AG04449 (cell line): ENCODE measurements around the gene GNPNAT1.
A peak's percentile ranks its signal among the peaks of the same experiment; 100 is the strongest.

Experiments
- CTCF ChIA-PET: fragments of 350-600 bp; formaldehyde crosslinking; extraction: SDS; loops from one replicate; lab custom pipeline; 2021; ENCODE audit warnings: antibody characterized with exemption; lab: Yijun Ruan, JAX
- POLR2A ChIA-PET: fragments of 400-600, 350-600 bp; formaldehyde crosslinking; extraction: SDS; loops from one replicate; lab custom pipeline; 2020; ENCODE audit warnings: antibody characterized with exemption, inconsistent platforms; lab: Yijun Ruan, JAX
- DNase-seq: peaks from one replicate; pipeline ENCODE4 v3.0.0-alpha.2; 2010; ENCODE audit warnings: low read depth, low spot score
- H3K4me3 ChIP-seq: 2 replicates; pipeline ENCODE4 v1.5.1; 2011; ENCODE audit warnings: low read depth, mild to moderate bottlenecking, control low read depth, low read length
- CTCF ChIP-seq: IDR thresholded peaks from one replicate; pipeline ENCODE4 v1.5.1; 2011; ENCODE audit warnings: mild to moderate bottlenecking, moderate library complexity, low read length, control low read depth, inconsistent platforms; ENCODE audit not compliant: insufficient read depth; ENCODE audit errors: missing control alignments

The GNPNAT1 gene

GRCh38 chr14:52791223-52792096 is at the start of gene GNPNAT1:
TSS of gene GNPNAT1 (minus strand) at chr14:52791607. CDS start at chr14:52784650, 6,957 bp downstream.
- peak; percentile 37 for DNase-seq
- TF ChIP-seq CTCF, result no peak
- ChIA-PET CTCF (interaction anchor here (1.4 kb wide), 1 partner anchor 10 kb away, joined by 3 read pairs; no protein-coding TSS in a partner anchor), POLR2A (interaction anchor here (0.8 to 1.1 kb wide), 3 partner anchors 10 to 362 kb away, joined by 4 to 6 read pairs (median 4); partner anchors contain the start of gene DDHD1)
- H3K4me3 ChIP-seq, result peak within 1 kb of the TSS; percentile 78

GRCh38 chr14:52840877-52841276 is 49.5 kb upstream of the GNPNAT1 start:
- ChIA-PET POLR2A (no interaction called here), CTCF (no interaction called here)
- DNase-seq, result no peak
- no peak overlapping the region for H3K4me3 ChIP-seq
- no peak for TF ChIP-seq CTCF

- TF ChIP-seq CTCF, result no peak
- POLR2A ChIA-PET, result no interaction called here
- CTCF ChIA-PET, result no interaction called here
- H3K4me3 ChIP-seq, result no peak overlapping the region
- DNase-seq, result no peak
Measured at GRCh38 chr14:52837451-52837850, 46.0 kb upstream of the GNPNAT1 start.

GRCh38 chr14:52836063-52836462 is 44.7 kb upstream of the GNPNAT1 start:
- ChIA-PET POLR2A (interaction anchor here (0.9 kb wide), 1 partner anchor 117 kb away, joined by 3 read pairs; no protein-coding TSS in a partner anchor), CTCF (interaction anchor here (1.2 kb wide), 1 partner anchor 11 kb away, joined by 4 read pairs; no protein-coding TSS in a partner anchor)
- TF ChIP-seq CTCF, result no peak
- DNase-seq, result no peak
- no peak overlapping the region for H3K4me3 ChIP-seq

GRCh38 chr14:52835122-52835903 is 43.9 kb upstream of the GNPNAT1 start:
- ChIA-PET CTCF (interaction anchor here (1.2 kb wide), 1 partner anchor 11 kb away, joined by 4 read pairs; no protein-coding TSS in a partner anchor), POLR2A (interaction anchor here (0.9 kb wide), 1 partner anchor 117 kb away, joined by 3 read pairs; no protein-coding TSS in a partner anchor)
- no peak overlapping the region for H3K4me3 ChIP-seq
- peak; percentile 3 for TF ChIP-seq CTCF
- DNase-seq, result no peak
